Stimulated activated CD4-positive, alpha-beta T cell treated with anti-CD3 and anti-CD28 coated beads, Interleukin-1b, Interleukin-23, amount 100 ng/mL, for 24 hours (primary cell): ENCODE data around the gene RPL15.
"Not testable (repeated sequence)": the region's sequence is repeated elsewhere in the genome, so short reads cannot be mapped to it uniquely, and the experiment has no call there.

Experiments
- DNase-seq, 4 experiments: peaks; one replicate each; pipeline ENCODE4 v3.0.0-alpha.2; 2020; ENCODE audit warnings: low read depth in 4 of 4, low spot score in 1 of 4

The RPL15 gene

GRCh38 chr3:23916886-23917678, at the start of gene RPL15, which contains the start of gene NKIRAS1:
Gene RPL15, plus strand, starts transcription at chr3:23917132. Its CDS starts 728 bp downstream, at chr3:23917860.
Gene NKIRAS1, minus strand, starts transcription at chr3:23916990. Its CDS starts 6,086 bp downstream, at chr3:23910904.
- DNase-seq = peak; percentile 85 to 95 (median 93)

GRCh38 chr3:23867400-23867799, 49.5 kb upstream of the RPL15 start:
- DNase-seq = no peak

- DNase-seq = no peak
These were observed 49.1 kb upstream of the RPL15 start for GRCh38 chr3:23867838-23868237.

- DNase-seq = no peak
These were observed 46.8 kb upstream of the RPL15 start for GRCh38 chr3:23869977-23870662.

- DNase-seq = not testable (repeated sequence)
These were observed 46.3 kb upstream of the RPL15 start for GRCh38 chr3:23870663-23871043.

- not testable (repeated sequence) for DNase-seq
These were observed 45.6 kb upstream of the RPL15 start for GRCh38 chr3:23871361-23871760.

- no peak for DNase-seq
These were observed 44.6 kb upstream of the RPL15 start for GRCh38 chr3:23872330-23872729.

- no peak for DNase-seq
These were observed 43.0 kb upstream of the RPL15 start for GRCh38 chr3:23873941-23874340.

GRCh38 chr3:23874359-23875112, 42.4 kb upstream of the RPL15 start:
- DNase-seq = no peak

- no peak for DNase-seq
These were observed 41.7 kb upstream of the RPL15 start for GRCh38 chr3:23875113-23875725.

- no peak for DNase-seq
These were observed 40.0 kb upstream of the RPL15 start for GRCh38 chr3:23876923-23877322.

GRCh38 chr3:23877329-23877980, 39.5 kb upstream of the RPL15 start:
- DNase-seq = no peak

- DNase-seq = no peak
These were observed 37.4 kb upstream of the RPL15 start for GRCh38 chr3:23879485-23879884.

GRCh38 chr3:23880703-23881339, 36.1 kb upstream of the RPL15 start:
- no peak for DNase-seq

- not testable (repeated sequence) for DNase-seq
These were observed 34.9 kb upstream of the RPL15 start for GRCh38 chr3:23881993-23882392.

- no peak for DNase-seq
These were observed 34.4 kb upstream of the RPL15 start for GRCh38 chr3:23882487-23882918.

- no peak for DNase-seq
These were observed 32.5 kb upstream of the RPL15 start for GRCh38 chr3:23884481-23884880.

GRCh38 chr3:23885210-23885609, 31.7 kb upstream of the RPL15 start:
- DNase-seq = no peak

- DNase-seq = no peak
These were observed 30.6 kb upstream of the RPL15 start for GRCh38 chr3:23886311-23886710.

GRCh38 chr3:23888617-23889228, 28.2 kb upstream of the RPL15 start:
- DNase-seq = no peak
